HuH-7.5 (cell line): ENCODE data around the gene NR1H2.
"Not testable (repeated sequence)": the region's sequence is repeated elsewhere in the genome, so short reads cannot be mapped to it uniquely, and the experiment has no call there.

ENCODE experiments used
- DNase-seq: peaks from one replicate; pipeline ENCODE4 v3.0.0; 2011; ENCODE audit warnings: low spot score

The NR1H2 gene

DNA sequence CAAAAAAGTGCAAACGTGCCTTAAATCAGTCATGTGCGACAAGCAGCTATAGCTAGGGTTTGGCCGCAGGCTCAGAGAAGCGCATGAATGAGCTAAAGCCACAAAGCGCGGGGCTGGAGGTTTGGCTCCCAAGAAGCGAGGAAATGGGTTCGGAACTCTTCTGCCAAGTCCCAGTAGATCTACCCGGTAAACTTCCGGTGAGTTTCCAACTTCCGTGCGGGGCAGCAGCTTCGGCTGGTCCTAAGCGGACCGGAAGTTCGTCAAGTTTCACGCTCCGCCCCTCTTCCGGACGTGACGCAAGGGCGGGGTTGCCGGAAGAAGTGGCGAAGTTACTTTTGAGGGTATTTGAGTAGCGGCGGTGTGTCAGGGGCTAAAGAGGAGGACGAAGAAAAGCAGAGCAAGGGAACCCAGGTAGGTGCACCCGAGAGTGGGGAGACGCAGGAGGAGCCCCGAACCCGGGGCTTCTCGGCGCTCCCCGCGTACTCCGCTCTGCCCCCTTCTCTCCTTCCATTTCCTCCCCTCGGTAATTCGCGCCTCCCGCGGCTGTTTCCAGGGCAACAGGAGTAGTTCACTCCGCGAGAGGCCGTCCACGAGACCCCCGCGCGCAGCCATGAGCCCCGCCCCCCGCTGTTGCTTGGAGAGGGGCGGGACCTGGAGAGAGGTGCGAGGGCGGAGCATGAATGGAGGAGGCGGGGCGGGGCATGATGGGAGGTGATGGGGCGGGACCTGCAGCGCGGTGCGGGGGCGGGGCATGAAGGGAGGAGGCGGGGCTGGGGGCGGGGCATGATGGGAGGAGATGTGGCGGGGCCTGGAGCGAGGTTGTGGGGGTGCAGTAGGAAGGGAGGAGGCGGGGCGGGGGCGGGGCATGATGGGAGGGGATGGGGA lies at the start of gene NR1H2:
NR1H2 (plus strand) TSS at position 292 of the 885 bp plus-strand sequence. CDS start 1,149 bp downstream, outside the sequence.
- peak; percentile 90 for DNase-seq

- DNase-seq, result peak; percentile 11
Measured at GRCh38 chr19:50327013-50327412, 49.2 kb upstream of the NR1H2 start.

DNA sequence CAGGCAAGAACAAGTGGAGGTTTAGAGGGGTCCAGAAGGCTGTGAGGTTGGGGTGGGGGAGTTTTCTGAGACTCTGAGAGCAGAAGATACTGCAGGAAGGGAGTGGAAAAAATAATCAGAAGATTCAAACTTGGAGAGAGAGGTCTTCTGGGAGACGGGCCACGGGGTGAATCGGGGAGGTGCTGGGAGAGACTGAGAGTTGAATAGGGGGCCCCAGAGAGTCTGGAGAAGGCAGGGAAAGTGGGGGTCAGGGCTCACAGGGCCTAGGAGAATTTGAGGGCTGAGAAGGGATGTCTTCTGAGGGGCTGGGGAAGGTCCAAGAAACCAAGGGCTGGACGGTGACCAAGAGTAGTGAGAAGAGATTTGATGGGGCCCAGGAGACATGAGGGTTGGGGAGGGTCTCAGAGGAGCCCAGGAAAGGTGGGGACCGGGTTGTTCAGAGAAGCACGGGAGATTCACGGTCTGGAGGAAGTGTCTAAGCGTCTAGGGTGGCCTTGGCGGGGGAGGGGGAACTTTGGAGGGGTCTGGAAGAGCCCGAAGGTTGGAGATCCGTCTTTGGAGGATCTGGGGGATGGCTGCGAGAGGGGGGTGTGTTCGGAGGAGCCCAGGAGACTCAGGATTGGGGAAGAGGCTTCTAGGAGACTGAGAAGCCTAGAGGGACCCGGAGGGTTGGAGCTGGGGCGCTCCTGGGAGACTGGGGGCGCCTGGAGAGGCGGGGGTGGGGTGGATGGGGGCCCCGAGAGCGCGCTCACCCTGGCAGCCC lies 48.6 kb upstream of the NR1H2 start:
- DNase-seq, result peak; percentile 17

DNA sequence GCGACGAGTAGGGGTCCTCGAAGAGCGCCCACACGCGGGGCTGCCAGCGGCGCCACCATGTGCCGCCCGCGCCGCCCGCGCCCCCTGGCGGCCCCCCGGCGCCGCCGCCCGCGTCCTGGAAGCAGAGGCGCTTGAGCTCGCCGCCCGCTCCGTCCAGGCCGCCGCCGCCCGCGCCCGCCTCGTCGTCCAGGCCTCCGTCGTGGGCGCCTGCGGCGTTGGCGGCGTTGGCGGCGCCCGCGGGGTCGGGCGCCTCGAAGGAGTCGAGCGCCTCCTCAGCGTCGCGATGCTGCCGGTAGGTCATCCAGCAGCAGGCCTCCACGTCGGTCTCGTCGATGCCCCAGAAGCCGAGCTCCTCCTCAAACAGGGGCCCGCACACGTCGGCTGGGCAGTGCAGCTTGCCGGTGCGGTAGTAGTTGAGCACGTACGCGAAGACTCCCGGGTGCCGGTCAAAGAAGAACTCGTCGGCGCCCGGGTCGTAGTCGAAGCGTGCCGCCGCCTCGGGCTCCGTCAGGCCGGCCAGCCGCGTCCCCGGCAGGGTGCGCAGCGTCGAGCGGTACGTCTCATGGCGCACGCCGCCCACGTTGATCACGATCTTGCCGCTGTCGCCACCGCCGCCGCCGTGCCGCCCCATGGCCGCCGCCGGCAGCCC lies 47.9 kb upstream of the NR1H2 start:
- peak; percentile 41 for DNase-seq

- DNase-seq, result peak; percentile 89
Measured at GRCh38 chr19:50328873-50329145, 47.4 kb upstream of the NR1H2 start.

DNA sequence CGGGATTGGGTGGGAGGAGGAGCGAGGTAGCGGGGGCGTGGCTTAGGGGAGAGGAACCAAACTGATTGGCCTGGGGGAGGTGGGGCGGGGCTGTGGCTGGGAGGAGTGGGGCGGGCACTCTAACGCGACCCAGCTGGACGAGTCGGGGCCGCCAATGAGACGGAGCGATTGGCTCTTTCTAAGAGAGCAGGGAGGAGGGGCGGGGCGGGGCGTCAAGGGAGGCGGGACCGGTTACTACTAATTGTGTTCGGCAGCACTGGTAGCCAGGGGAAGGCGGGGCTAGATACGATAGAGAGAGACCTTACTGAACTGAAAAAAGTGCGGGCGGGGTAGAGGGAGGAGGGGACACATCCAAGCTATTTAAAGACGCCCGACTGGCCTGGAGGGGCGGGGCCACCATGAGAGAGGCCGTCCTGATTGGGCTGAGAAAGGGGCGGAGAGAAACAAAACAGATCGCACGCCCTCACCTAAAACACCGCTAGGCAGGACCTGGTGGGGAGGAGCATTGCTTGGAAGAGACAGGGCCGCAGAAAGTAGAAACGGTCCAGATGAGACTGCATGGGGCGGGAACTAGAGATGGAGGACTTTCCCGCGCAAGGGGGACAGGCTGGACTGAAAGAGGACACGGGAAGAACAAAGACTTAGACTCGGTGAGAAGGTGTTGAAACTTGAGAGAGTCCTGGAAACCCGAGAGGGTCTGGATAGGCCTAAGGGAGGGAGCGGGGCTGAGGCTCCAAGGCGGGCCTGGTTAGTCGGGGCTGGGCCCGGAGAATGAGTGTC lies 46.9 kb upstream of the NR1H2 start, which contains the start of gene KCNC3:
KCNC3 (minus strand) TSS at position 232 of the 780 bp plus-strand sequence. CDS start 295 bp downstream, outside the sequence.
- DNase-seq, result peak; percentile 72

DNA sequence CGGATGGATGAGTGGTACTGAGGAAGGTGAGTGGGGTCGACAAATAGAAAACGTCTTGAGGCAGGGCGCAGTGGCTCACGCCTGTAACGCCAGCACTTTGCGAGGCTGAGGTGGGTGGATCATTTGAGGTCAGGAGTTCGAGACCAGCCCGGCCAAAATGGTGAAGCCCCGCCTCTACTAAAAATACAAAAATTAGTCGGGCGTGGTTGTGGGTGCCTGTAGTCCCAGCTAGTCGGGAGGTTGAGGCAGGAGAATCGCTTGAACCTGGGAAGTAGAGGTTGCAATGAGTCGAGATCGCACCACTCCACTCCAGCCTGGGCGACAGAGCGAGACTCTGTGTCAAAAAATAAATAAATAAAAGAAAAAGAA lies 46.3 kb upstream of the NR1H2 start:
- not testable (repeated sequence) for DNase-seq

GRCh38 chr19:50330365-50331078 lies 45.7 kb upstream of the NR1H2 start:
- peak; percentile 42 for DNase-seq

- peak; percentile 20 for DNase-seq
Measured at GRCh38 chr19:50331221-50331993, 44.9 kb upstream of the NR1H2 start.

GRCh38 chr19:50331994-50332243 lies 44.3 kb upstream of the NR1H2 start:
- DNase-seq, result peak; percentile 24

DNA sequence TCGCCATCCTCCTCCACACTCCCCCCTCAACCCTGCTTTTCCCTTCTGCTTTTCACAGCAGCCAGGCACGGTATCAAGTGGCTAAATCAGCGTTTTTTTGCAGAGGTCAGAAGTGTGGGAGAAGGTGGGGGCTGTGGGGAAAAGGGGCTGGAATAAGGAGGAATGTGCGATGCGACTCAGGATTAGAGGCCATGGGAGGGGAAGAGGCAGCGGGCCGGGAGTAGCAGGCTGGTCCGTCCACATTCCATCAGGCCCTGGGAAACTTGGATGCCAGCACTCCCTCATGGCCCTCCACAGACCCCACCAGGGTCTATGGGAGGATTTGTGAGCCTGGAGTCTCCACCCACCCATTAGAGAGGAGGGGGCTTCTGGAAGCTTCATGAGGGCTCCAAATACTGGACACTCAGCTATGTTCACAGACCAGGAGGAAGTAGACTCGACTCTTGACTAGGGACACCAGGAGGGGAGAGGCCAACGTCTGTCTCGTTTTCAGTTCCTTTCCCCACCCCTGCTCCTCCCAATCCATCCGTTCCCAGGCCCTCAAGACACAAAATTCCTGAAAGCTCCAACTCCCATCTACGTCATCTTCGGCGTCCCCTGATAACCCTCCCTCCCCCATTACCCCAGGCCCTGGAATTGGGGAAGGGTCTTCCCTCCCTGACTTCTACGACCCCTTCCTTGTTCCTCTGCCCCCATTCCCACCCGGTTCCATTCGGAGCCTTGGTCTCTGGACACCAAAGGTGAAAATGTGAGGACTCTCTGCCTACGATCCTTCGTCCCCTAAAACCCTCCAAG lies 43.8 kb upstream of the NR1H2 start:
- peak; percentile 9 for DNase-seq

DNA sequence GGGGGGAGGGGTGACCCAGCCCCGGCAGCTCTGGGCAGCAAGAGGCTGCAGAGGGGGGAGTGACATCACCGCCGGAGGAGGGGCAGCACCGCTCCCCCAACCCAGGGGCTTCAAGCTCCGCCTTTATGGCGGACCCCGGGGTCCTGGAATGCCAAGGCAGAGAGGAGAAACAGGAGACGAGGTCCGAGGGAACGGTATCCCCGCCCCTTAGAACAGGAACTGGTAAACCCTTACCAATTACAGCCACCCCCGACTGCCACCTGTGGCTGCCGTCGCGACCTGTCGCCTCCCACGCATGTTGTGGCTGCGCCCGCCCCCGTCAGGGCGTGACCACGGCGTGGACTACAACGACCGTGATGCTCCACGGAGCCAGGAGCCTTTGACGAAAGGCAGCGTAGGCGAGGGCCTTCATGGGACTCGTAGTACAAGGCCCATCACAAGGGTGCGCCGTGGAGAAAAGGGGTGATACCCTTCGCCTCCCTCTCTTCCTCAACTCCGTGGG lies 43.0 kb upstream of the NR1H2 start:
- no peak for DNase-seq

GRCh38 chr19:50333737-50334617 lies 42.3 kb upstream of the NR1H2 start:
- peak; percentile 89 for DNase-seq

GRCh38 chr19:50334741-50335421 lies 41.4 kb upstream of the NR1H2 start:
- DNase-seq, result no peak

- DNase-seq, result not testable (repeated sequence)
Measured at GRCh38 chr19:50337031-50337430, 39.2 kb upstream of the NR1H2 start.

DNA sequence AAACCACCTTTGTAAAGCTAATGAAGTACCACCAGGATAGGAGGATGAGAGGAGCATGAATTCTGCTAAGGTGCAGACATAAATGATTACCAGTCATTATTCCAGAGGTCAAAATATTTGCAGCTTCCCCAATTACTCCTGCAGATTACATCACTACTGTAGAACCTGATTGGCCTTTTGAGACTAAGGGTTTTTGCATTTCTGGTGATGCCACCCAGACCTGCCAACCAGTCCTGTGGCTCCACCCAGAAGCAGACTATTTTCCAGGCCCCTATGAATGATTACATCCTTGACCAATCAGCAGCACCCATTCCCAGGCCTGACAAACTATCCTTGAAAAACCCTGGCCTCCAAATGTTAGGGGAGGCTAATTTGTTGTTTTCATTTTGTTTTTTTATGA lies 35.9 kb upstream of the NR1H2 start:
- DNase-seq, result no peak

- no peak for DNase-seq
Measured at GRCh38 chr19:50341091-50341564, 35.1 kb upstream of the NR1H2 start.
